Measurements from ENCODE around the gene SLC4A2. TPM values are rescaled to one million over a fixed set of nuclear protein-coding genes. Genes with fewer than 3 reads are reported as not detected.
A peak's percentile ranks its signal among the peaks of the same experiment; 100 is the strongest.

SLC4A2 gene
- total and polyA plus RNA-seq, 4 donors: 27.5 to 98.8 (median 72.6) TPM

GRCh38 chr7:151057506-151057988 is 1.8 kb upstream of the SLC4A2 start, which contains the start of gene CDK5:
TSS of gene CDK5 (minus strand) at chr7:151057897. CDS start at chr7:151057848, 49 bp downstream.
- Histone ChIP-seq H3K9ac (ENCODE audit: low read depth in 1 of 2, low read length in 2 of 2) (peak within 1 kb of the TSS; percentile 42 to 55), H3K4me3 (ENCODE audit: low read depth in 1 of 3, low read length in 3 of 3) (peak within 1 kb of the TSS; percentile 79 to 87 (median 80)), H3K27ac (ENCODE audit: low read depth in 1 of 2, low read length in 2 of 2) (peak within 1 kb of the TSS; percentile 83 to 89), H3K9me3 (ENCODE audit: control insufficient read depth in 4 of 4, low read length in 3 of 4) (no peaks in the 10 kb centered on the region), H3K36me3 (ENCODE audit: control insufficient read depth in 4 of 4, insufficient read depth in 3 of 4, low read depth in 1 of 4, low read length in 3 of 4) (no peaks in the 10 kb centered on the region), H3K27me3 (ENCODE audit: control insufficient read depth in 4 of 4, insufficient read depth in 4 of 4, low read length in 3 of 4) (no peaks in the 10 kb centered on the region), H3K4me1 (ENCODE audit: control insufficient read depth in 4 of 4, insufficient read depth in 4 of 4, low read length in 3 of 4) (peaks cover 17 to 46% (median 38%) of the 10 kb centered on the region in 4 donors)
- no peak for DNase-seq (ENCODE audit: low spot score)
- under 1% methylated on average over 30 of the region's 30 CpGs for WGBS
- TF ChIP-seq HNF4G (IDR thresholded peaks at IDR 0.05) (no peak), REST (IDR thresholded peaks at IDR 0.05) (no peak), CTCF (IDR thresholded peaks at IDR 0.05; ENCODE audit: low read depth, low read length, missing input control) (no peak), MAX (IDR thresholded peaks at IDR 0.05) (no peak), RAD21 (IDR thresholded peaks at IDR 0.05) (no peak), GABPA (IDR thresholded peaks at IDR 0.05 in 1 of 2, conservative IDR thresholded peaks at IDR 0.05 in 1 of 2) (no peak)

GRCh38 chr7:151057989-151058780 is 1.2 kb upstream of the SLC4A2 start:
- Histone ChIP-seq H3K4me3 (ENCODE audit: low read depth in 1 of 3, low read length in 3 of 3) (peak overlapping the region; percentile 18 to 79 (median 54)), H3K9ac (ENCODE audit: low read depth in 1 of 2, low read length in 2 of 2) (peak overlapping the region; percentile 42 to 55), H3K36me3 (ENCODE audit: control insufficient read depth in 4 of 4, insufficient read depth in 3 of 4, low read depth in 1 of 4, low read length in 3 of 4) (no peaks in the 10 kb centered on the region), H3K9me3 (ENCODE audit: control insufficient read depth in 4 of 4, low read length in 3 of 4) (no peaks in the 10 kb centered on the region), H3K27me3 (ENCODE audit: control insufficient read depth in 4 of 4, insufficient read depth in 4 of 4, low read length in 3 of 4) (no peaks in the 10 kb centered on the region), H3K4me1 (ENCODE audit: control insufficient read depth in 4 of 4, insufficient read depth in 4 of 4, low read length in 3 of 4) (peaks cover 17 to 51% (median 40%) of the 10 kb centered on the region in 4 donors), H3K27ac (ENCODE audit: low read depth in 1 of 2, low read length in 2 of 2) (peak overlapping the region; percentile 83 to 89)
- peak; percentile 96 for DNase-seq (ENCODE audit: low spot score)
- WGBS: under 1% methylated on average over 46 of the region's 46 CpGs
- TF ChIP-seq TAF1 (conservative IDR thresholded peaks at IDR 0.05) (peak; percentile 58), RXRA (IDR thresholded peaks at IDR 0.05) (peak; percentile 76 to 90), FOXA2 (IDR thresholded peaks at IDR 0.05) (no peak), MAX (IDR thresholded peaks at IDR 0.05) (no peak), EGR1 (IDR thresholded peaks at IDR 0.05; ENCODE audit: low read depth in 2 of 2) (peak; percentile 49 to 71), NR2F2 (IDR thresholded peaks at IDR 0.05) (peak; percentile 79), CTCF (IDR thresholded peaks at IDR 0.05; ENCODE audit: low read depth, low read length, missing input control) (no peak), ZBTB33 (IDR thresholded peaks at IDR 0.05) (peak; percentile 91), RAD21 (IDR thresholded peaks at IDR 0.05) (peak in 1 of 2 donors; percentile 53), FOXA1 (IDR thresholded peaks at IDR 0.05) (peak; percentile 29), REST (IDR thresholded peaks at IDR 0.05) (peak; percentile 89), YY1 (IDR thresholded peaks at IDR 0.05) (peak; percentile 98), JUND (IDR thresholded peaks at IDR 0.05) (peak; percentile 56 to 81)
